CD4-positive, alpha-beta T cell (primary cell): ENCODE data around the gene MRO. TPM values are rescaled to one million over a fixed set of nuclear protein-coding genes. Genes with fewer than 3 reads are reported as not detected.

Source experiments
- ATAC-seq: fragments of 200-7000 bp; cut with Tn5 transposase; one replicate; pipeline ENCODE4 v1.10.0; 2022; ENCODE audit warnings: mild to moderate bottlenecking; ENCODE audit not compliant: poor library complexity
- CTCF ChIA-PET: fragments of 350-600 bp; sonication (Branson Sonifier 250); formaldehyde crosslinking; loops from one replicate; lab custom pipeline; 2021; ENCODE audit warnings: antibody characterized with exemption, inconsistent platforms; lab: Charles Lee
- POLR2A ChIA-PET: fragments of 350-600 bp; sonication (Branson Sonifier 250); formaldehyde crosslinking; loops from one replicate; lab custom pipeline; 2021; ENCODE audit warnings: antibody characterized with exemption, inconsistent platforms; lab: Charles Lee
- DNase-seq, 14 experiments: peaks; one replicate each; pipeline ENCODE4 v3.0.0-alpha.2; 2013 to 2020; ENCODE audit warnings: mixed read lengths in 2 of 14
- H3K27ac ChIP-seq, 2 donors: one replicate each; pipeline versions ENCODE4 v1.5.1 to v1.7.0; 2013; ENCODE audit warnings: low read length in 2 of 2, low read depth in 1 of 2, mild to moderate bottlenecking in 1 of 2
- H3K27me3 ChIP-seq, 2 experiments: 1 replicate in 1 of 2; 2 replicates in 1 of 2; pipeline versions ENCODE4 v1.6.1 to v1.7.0; 2013; ENCODE audit warnings: low read length in 2 of 2, control low read depth in 1 of 2, mild to moderate bottlenecking in 1 of 2, moderate library complexity in 1 of 2; ENCODE audit not compliant: insufficient read depth in 2 of 2, control insufficient read depth in 1 of 2
- H3K36me3 ChIP-seq: one replicate; pipeline ENCODE4 v1.6.1; 2013; ENCODE audit warnings: low read length, control low read depth; ENCODE audit not compliant: insufficient read depth
- H3K4me1 ChIP-seq: one replicate; pipeline ENCODE4 v1.6.1; 2013; ENCODE audit warnings: low read length, control low read depth; ENCODE audit not compliant: insufficient read depth
- H3K4me3 ChIP-seq: one replicate; pipeline ENCODE4 v1.5.1; 2013; ENCODE audit warnings: mild to moderate bottlenecking, low read length, moderate library complexity
- H3K9me3 ChIP-seq, 2 experiments: 1 replicate in 1 of 2; 2 replicates in 1 of 2; pipeline versions ENCODE4 v1.6.1 to v1.7.0; 2013; ENCODE audit warnings: low read length in 2 of 2, mild to moderate bottlenecking in 2 of 2, control low read depth in 1 of 2, moderate library complexity in 1 of 2; ENCODE audit not compliant: control insufficient read depth in 1 of 2, insufficient read depth in 1 of 2
- H3K27ac Mint-ChIP-seq: one replicate; pipeline ENCODE4 v1.8.0; 2020; ENCODE audit warnings: mixed read lengths
- H3K27me3 Mint-ChIP-seq: one replicate; pipeline ENCODE4 v1.8.0; 2021; ENCODE audit warnings: mixed read lengths
- H3K36me3 Mint-ChIP-seq: one replicate; pipeline ENCODE4 v1.8.0; 2021; ENCODE audit warnings: low read depth, mixed read lengths
- H3K4me1 Mint-ChIP-seq: one replicate; pipeline ENCODE4 v1.8.0; 2021; ENCODE audit warnings: low read depth, mixed read lengths
- H3K4me3 Mint-ChIP-seq: one replicate; pipeline ENCODE4 v1.8.0; 2020; ENCODE audit warnings: mild to moderate bottlenecking, mixed read lengths
- H3K9me3 Mint-ChIP-seq: one replicate; pipeline ENCODE4 v1.8.0; 2020; ENCODE audit warnings: mixed read lengths
- intact Hi-C, 2 experiments: fragments of 100-400 bp; cut with DNase I in 1 of 2; cut with micrococcal nuclease in 1 of 2; formaldehyde crosslinking; loops; one replicate each; pipeline versions ENCODE4 v1.15.1 to v1.9.0; 2023 to 2025; cut with DNase I, micrococcal nuclease
- total RNA-seq, 174 experiments: library from RNA in 2 of 174; stranded (reverse) in 2 of 174; gene quantifications; one replicate each; pipeline ENCODE4 v1.2.3 and lab custom pipeline; 2021 to 2026
- TF ChIP-seq, protein P1 (sequence below): fragments of 200-600 bp; IDR thresholded peaks from one replicate; pipeline ENCODE4 v1.8.0; 2022; ENCODE audit warnings: antibody characterized with exemption, mild to moderate bottlenecking

The MRO gene
- total RNA-seq, 2 experiments from 2014 or later: not detected

DNA sequence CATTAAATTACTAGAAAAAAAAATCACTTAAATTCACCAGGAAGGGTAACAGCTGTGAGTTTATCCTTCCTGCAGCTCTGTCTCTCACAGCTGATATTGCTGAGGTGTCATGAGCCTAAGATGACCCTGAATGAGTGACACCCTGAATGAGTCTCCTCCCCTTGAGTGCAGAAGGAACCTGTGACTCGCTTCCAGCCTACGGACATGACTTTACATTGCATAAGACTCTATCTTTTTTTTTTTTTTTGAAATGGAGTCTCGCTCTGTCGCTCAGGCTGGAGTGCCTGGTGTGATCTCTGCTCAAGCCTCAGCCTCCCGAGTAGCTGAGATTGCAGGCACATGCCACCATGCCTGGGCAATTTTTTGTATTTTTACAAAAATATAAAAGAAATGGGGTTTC lies 14.1 kb downstream of the MRO start:
- intact Hi-C loops: no loop called here
- TF ChIP-seq, protein P1, sequence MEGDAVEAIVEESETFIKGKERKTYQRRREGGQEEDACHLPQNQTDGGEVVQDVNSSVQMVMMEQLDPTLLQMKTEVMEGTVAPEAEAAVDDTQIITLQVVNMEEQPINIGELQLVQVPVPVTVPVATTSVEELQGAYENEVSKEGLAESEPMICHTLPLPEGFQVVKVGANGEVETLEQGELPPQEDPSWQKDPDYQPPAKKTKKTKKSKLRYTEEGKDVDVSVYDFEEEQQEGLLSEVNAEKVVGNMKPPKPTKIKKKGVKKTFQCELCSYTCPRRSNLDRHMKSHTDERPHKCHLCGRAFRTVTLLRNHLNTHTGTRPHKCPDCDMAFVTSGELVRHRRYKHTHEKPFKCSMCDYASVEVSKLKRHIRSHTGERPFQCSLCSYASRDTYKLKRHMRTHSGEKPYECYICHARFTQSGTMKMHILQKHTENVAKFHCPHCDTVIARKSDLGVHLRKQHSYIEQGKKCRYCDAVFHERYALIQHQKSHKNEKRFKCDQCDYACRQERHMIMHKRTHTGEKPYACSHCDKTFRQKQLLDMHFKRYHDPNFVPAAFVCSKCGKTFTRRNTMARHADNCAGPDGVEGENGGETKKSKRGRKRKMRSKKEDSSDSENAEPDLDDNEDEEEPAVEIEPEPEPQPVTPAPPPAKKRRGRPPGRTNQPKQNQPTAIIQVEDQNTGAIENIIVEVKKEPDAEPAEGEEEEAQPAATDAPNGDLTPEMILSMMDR: no peak
- peaks cover 13% of the 10 kb centered on the region for H3K27me3 Mint-ChIP-seq
- H3K36me3 ChIP-seq: no peaks in the 10 kb centered on the region
- CTCF ChIA-PET: no interaction called here
- no peak overlapping the region for H3K4me3 Mint-ChIP-seq
- POLR2A ChIA-PET: no interaction called here
- H3K9me3 ChIP-seq: no peaks in the 10 kb centered on the region
- H3K27ac Mint-ChIP-seq: no peak overlapping the region
- ATAC-seq (no peak), DNase-seq (peak in 2 of 14 experiments; percentile 33 to 44)
- no peaks in the 10 kb centered on the region for H3K36me3 Mint-ChIP-seq
- no peaks in the 10 kb centered on the region for H3K4me1 Mint-ChIP-seq
- no peak overlapping the region for H3K4me3 ChIP-seq
- H3K4me1 ChIP-seq: no peaks in the 10 kb centered on the region
- no peaks in the 10 kb centered on the region for H3K9me3 Mint-ChIP-seq
- no peak overlapping the region for H3K27ac ChIP-seq
- peaks cover 0 to 6% of the 10 kb centered on the region in 2 experiments for H3K27me3 ChIP-seq

DNA sequence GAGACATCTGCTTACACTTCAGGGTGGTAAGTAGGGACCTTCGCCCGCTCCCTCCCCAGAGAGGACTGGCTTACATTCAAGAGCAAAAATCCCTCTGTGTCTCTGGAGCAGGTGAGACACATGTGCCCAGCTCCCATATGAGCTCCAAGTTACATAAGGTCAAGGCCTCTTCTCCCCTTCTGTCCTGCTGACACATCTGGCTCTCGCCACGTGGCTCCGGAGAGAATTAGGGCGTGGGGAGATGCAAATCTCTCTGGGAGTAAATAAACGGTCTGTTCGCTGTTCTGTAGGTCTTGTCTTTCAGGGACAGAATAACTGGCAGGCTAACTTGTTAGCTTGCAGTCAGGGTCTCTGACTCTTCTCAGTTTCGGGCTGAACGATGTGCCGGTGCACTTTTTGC lies 16.2 kb downstream of the MRO start:
- H3K4me3 ChIP-seq: no peak overlapping the region
- no peak overlapping the region for H3K27ac Mint-ChIP-seq
- no peaks in the 10 kb centered on the region for H3K4me1 Mint-ChIP-seq
- no peaks in the 10 kb centered on the region for H3K9me3 ChIP-seq
- POLR2A ChIA-PET: no interaction called here
- CTCF ChIA-PET: no interaction called here
- no peak overlapping the region for H3K4me3 Mint-ChIP-seq
- peaks cover 4 to 6% of the 10 kb centered on the region in 2 experiments for H3K27me3 ChIP-seq
- no peak overlapping the region for H3K27ac ChIP-seq
- no peaks in the 10 kb centered on the region for H3K36me3 ChIP-seq
- H3K9me3 Mint-ChIP-seq: no peaks in the 10 kb centered on the region
- intact Hi-C loops: no loop called here
- TF ChIP-seq, protein P1: no peak
- DNase-seq: no peak
- no peak for ATAC-seq
- H3K4me1 ChIP-seq: no peaks in the 10 kb centered on the region
- H3K27me3 Mint-ChIP-seq: peaks cover 21% of the 10 kb centered on the region
- H3K36me3 Mint-ChIP-seq: no peaks in the 10 kb centered on the region

DNA sequence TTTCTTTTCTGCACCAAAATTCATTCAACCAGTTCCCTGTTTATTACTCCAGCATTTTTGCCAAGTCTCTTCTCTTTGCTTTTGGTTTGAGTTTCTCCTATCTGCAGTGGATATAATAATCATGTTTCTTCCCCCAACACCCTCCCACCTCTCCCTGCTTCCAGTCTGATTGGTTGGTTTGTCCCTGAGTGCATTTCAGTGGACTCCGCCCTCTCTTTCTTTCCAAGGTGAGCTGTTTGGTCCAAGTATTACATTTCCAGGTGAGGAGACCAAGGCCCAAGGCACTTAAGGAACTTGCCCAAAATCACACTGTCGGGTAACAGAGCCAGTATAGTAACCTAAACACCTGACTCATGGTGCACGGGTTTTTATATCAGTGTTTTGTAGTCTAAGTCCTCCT lies 17.7 kb downstream of the MRO start:
- DNase-seq (no peak), ATAC-seq (no peak)
- H3K36me3 Mint-ChIP-seq: no peaks in the 10 kb centered on the region
- TF ChIP-seq, protein P1: no peak
- H3K27me3 Mint-ChIP-seq: peaks cover 31% of the 10 kb centered on the region
- CTCF ChIA-PET: no interaction called here
- POLR2A ChIA-PET: no interaction called here
- no peaks in the 10 kb centered on the region for H3K36me3 ChIP-seq
- no peak overlapping the region for H3K27ac ChIP-seq
- no peaks in the 10 kb centered on the region for H3K9me3 ChIP-seq
- H3K4me3 Mint-ChIP-seq: no peak overlapping the region
- H3K4me1 ChIP-seq: no peaks in the 10 kb centered on the region
- intact Hi-C loops: no loop called here
- no peak overlapping the region for H3K4me3 ChIP-seq
- no peaks in the 10 kb centered on the region for H3K9me3 Mint-ChIP-seq
- no peaks in the 10 kb centered on the region for H3K4me1 Mint-ChIP-seq
- peaks cover 9 to 11% of the 10 kb centered on the region in 2 experiments for H3K27me3 ChIP-seq
- no peak overlapping the region for H3K27ac Mint-ChIP-seq
